ENCODE data around the gene ELMOD1.

The ELMOD1 gene

GRCh38 chr11:107655602-107656001 is 64.7 kb downstream of the ELMOD1 start:
- no peak overlapping the region for H3K27ac ChIP-seq
- DNase-seq = no peak
- TF ChIP-seq, protein P1, sequence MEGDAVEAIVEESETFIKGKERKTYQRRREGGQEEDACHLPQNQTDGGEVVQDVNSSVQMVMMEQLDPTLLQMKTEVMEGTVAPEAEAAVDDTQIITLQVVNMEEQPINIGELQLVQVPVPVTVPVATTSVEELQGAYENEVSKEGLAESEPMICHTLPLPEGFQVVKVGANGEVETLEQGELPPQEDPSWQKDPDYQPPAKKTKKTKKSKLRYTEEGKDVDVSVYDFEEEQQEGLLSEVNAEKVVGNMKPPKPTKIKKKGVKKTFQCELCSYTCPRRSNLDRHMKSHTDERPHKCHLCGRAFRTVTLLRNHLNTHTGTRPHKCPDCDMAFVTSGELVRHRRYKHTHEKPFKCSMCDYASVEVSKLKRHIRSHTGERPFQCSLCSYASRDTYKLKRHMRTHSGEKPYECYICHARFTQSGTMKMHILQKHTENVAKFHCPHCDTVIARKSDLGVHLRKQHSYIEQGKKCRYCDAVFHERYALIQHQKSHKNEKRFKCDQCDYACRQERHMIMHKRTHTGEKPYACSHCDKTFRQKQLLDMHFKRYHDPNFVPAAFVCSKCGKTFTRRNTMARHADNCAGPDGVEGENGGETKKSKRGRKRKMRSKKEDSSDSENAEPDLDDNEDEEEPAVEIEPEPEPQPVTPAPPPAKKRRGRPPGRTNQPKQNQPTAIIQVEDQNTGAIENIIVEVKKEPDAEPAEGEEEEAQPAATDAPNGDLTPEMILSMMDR (IDR thresholded peaks at IDR 0.05; ENCODE audit: low read depth, low read length, missing control alignments) = no peak
- H3K36me3 ChIP-seq (replicated peaks) = no peaks in the 10 kb centered on the region
- no peaks in the 10 kb centered on the region for H3K27me3 ChIP-seq (replicated peaks)
- no peak overlapping the region for H3K4me3 ChIP-seq (ENCODE audit: low read depth, low read length)
- in situ Hi-C loops (cut with HindIII; ENCODE audit: low pct_ligation_motif_present, low sequenced_read_pairs) = no loop called here

DNA sequence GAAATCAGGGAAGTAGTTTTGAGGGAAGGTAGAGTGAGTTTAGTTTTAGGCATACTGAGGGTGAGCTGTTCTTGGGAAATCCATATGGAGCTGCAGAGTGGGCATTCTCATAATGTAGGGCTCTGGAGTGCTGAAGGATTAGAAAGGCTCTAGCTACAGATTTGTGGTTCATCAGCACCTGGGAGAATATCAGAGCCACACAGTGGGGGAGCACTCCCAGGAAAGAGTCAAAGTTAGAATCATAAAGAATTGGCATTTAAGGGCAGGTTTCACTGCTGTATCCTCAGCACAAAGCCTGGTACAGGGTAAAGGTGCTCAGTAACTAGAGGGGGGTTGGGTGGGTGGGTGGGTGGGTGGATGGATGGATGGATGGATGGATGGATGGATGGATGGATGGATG is 68.4 kb downstream of the ELMOD1 start:
- Histone ChIP-seq H3K27me3 (replicated peaks) (no peaks in the 10 kb centered on the region), H3K27ac (no peak overlapping the region), H3K4me3 (ENCODE audit: low read depth, low read length) (no peak overlapping the region), H3K36me3 (replicated peaks) (no peaks in the 10 kb centered on the region)
- DNase-seq = no peak
- in situ Hi-C loops (cut with HindIII; ENCODE audit: low pct_ligation_motif_present, low sequenced_read_pairs) = no loop called here
- TF ChIP-seq, protein P1 (IDR thresholded peaks at IDR 0.05; ENCODE audit: low read depth, low read length, missing control alignments) = no peak

DNA sequence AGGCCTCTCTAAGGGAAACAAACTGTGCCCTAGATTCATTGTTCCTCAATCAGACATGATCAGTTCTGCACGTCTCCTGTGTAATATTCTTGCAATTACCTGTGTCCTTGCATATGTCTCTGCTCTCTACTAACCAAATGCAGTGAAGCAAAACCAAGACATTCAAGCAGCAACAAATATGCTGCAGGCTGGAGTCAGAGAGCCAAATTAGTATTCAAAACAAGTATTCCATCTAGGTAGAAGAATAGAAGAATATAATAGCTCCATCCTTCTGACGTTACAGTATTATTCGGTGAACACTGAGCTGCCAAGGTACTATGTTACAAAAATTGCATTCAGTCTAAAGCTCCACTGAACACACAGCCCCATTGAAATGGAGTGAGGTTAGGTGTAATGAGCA is 69.1 kb downstream of the ELMOD1 start:
- in situ Hi-C loops (cut with HindIII; ENCODE audit: low pct_ligation_motif_present, low sequenced_read_pairs) = no loop called here
- Histone ChIP-seq H3K27me3 (replicated peaks) (no peaks in the 10 kb centered on the region), H3K4me3 (ENCODE audit: low read depth, low read length) (no peak overlapping the region), H3K36me3 (replicated peaks) (no peaks in the 10 kb centered on the region), H3K27ac (no peak overlapping the region)
- no peak for DNase-seq
- TF ChIP-seq, protein P1 (IDR thresholded peaks at IDR 0.05; ENCODE audit: low read depth, low read length, missing control alignments) = no peak

GRCh38 chr11:107661656-107662055 is 70.7 kb downstream of the ELMOD1 start:
- no peak overlapping the region for H3K4me3 ChIP-seq (ENCODE audit: low read depth, low read length)
- no peaks in the 10 kb centered on the region for H3K36me3 ChIP-seq (replicated peaks)
- DNase-seq = no peak
- in situ Hi-C loops (cut with HindIII; ENCODE audit: low pct_ligation_motif_present, low sequenced_read_pairs) = no loop called here
- no peak overlapping the region for H3K27ac ChIP-seq
- TF ChIP-seq, protein P1 (IDR thresholded peaks at IDR 0.05; ENCODE audit: low read depth, low read length, missing control alignments) = no peak
- H3K27me3 ChIP-seq (replicated peaks) = no peaks in the 10 kb centered on the region

DNA sequence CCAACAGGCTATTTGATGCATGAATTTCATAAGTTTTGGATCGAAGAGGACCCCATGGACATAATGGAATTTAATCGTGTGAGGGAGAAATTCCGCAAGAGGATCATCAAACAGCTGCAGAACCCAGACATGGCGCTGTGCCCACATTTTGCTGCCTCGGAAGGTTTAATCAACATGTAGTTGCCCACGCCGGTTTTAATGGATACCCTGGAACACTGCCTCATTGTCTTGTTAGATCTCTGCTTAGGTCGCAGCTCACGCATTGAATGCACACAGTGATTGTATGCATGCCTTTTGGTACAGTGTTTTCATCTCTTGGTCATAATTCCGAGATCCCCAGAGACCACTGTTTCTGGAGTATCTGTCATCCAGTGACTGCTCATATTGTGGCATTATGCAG is 74.1 kb downstream of the ELMOD1 start:
- Histone ChIP-seq H3K27ac (no peak overlapping the region), H3K36me3 (replicated peaks) (no peaks in the 10 kb centered on the region), H3K4me3 (ENCODE audit: low read depth, low read length) (no peak overlapping the region), H3K27me3 (replicated peaks) (no peaks in the 10 kb centered on the region)
- DNase-seq = no peak
- in situ Hi-C loops (cut with HindIII; ENCODE audit: low pct_ligation_motif_present, low sequenced_read_pairs) = no loop called here
- TF ChIP-seq, protein P1 (IDR thresholded peaks at IDR 0.05; ENCODE audit: low read depth, low read length, missing control alignments) = no peak

DNA sequence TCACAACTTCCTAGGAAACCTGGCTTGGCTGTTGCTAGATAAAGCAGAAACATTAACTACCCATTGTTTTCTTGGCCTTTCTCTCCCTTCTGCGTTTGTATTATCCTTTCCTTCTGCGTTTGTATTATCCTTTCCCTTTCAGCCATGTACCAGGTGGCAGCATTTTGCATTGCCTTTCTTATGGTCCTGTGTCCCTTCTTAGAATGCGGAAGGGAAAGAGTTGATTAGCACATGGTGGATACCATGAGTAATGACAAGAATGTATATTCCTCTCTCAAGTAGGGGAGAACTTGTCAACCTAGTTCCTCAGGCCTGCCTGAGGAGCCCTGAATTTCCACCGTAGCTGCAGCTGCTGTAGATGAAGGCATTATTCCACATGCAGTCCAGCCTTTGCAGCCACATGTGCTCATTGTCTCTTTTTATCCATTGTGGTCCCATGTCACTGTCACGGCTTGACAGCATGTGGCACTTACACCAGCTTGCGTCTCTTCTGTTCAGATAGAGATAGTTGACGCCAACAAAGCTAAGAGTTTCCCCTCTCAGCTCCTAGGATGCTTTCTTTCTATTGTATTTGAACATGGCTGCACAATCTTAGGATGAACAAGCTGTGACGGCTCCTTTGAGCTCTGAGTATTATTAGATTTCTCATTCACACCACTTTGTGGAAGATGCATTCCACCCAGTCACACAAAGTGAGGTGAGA is 76.1 kb downstream of the ELMOD1 start:
- Histone ChIP-seq H3K4me3 (ENCODE audit: low read depth, low read length) (no peak overlapping the region), H3K36me3 (replicated peaks) (no peaks in the 10 kb centered on the region), H3K27ac (no peak overlapping the region), H3K27me3 (replicated peaks) (no peaks in the 10 kb centered on the region)
- TF ChIP-seq, protein P1 (IDR thresholded peaks at IDR 0.05; ENCODE audit: low read depth, low read length, missing control alignments) = no peak
- DNase-seq = no peak
- in situ Hi-C loops (cut with HindIII; ENCODE audit: low pct_ligation_motif_present, low sequenced_read_pairs) = no loop called here
